Endothelial cell (in vitro differentiated cells): ENCODE measurements around the gene CCDC9. TPM values are rescaled to one million over a fixed set of nuclear protein-coding genes. Genes with fewer than 3 reads are reported as not detected.

Experiments
- DNase-seq: peaks from one replicate; pipeline ENCODE4 v3.0.0; 2021; ENCODE audit warnings: low spot score
- H3K27ac Mint-ChIP-seq: one replicate; pipeline ENCODE4 v1.8.0; 2021; ENCODE audit warnings: mixed read lengths, inconsistent platforms; ENCODE audit not compliant: unreplicated experiment
- H3K27me3 Mint-ChIP-seq: one replicate; pipeline ENCODE4 v1.8.0; 2021; ENCODE audit warnings: mild to moderate bottlenecking, moderate library complexity, mixed read lengths, inconsistent platforms; ENCODE audit not compliant: unreplicated experiment
- H3K36me3 Mint-ChIP-seq: one replicate; pipeline ENCODE4 v1.8.0; 2021; ENCODE audit warnings: mild to moderate bottlenecking, low read depth, mixed read lengths, inconsistent platforms; ENCODE audit not compliant: unreplicated experiment
- H3K4me1 Mint-ChIP-seq: one replicate; pipeline ENCODE4 v1.8.0; 2021; ENCODE audit warnings: mild to moderate bottlenecking, mixed read lengths, inconsistent platforms; ENCODE audit not compliant: unreplicated experiment
- H3K4me3 Mint-ChIP-seq: one replicate; pipeline ENCODE4 v1.8.0; 2021; ENCODE audit warnings: mild to moderate bottlenecking, mixed read lengths, inconsistent platforms; ENCODE audit not compliant: unreplicated experiment
- H3K9me3 Mint-ChIP-seq: one replicate; pipeline ENCODE4 v1.8.0; 2021; ENCODE audit warnings: mixed read lengths, inconsistent platforms; ENCODE audit not compliant: unreplicated experiment
- total RNA-seq: library from RNA; stranded (reverse); fragmentation: NEBNext Ultra II Directional; extraction: Animal tissue kit (Norgen Biotek cat#: 25700); gene quantifications from one replicate; pipeline ENCODE4 v1.2.1, GENCODE V29; 2021; ENCODE audit not compliant: unreplicated experiment
- TF ChIP-seq, protein P1 (sequence below): fragments of 200-600 bp; sonication (generic); IDR thresholded peaks from one replicate; pipeline ENCODE4 v1.5.0; 2021; ENCODE audit warnings: antibody characterized with exemption; ENCODE audit not compliant: unreplicated experiment

Gene CCDC9
- total RNA-seq, 1 donor from 2014 or later: 28.0 TPM

DNA sequence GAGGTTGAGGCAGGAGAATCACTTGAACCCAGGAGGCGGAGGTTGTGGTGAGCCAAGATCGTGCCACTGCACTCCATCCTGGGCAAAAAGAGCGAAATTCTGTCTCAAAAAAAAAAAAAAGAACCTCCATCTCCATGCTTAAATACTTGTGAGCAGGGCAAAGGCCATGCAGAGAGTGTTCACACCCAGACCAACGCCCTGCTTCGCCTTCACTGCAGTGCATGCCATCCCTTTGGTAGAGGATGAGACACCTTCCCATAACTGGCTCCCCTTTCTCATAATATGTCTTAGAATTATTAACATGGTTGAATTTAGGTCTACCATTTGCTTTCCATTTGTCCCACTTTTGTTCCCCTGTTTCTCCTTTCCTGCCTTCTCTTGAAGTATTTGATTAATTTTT lies 40.7 kb upstream of the CCDC9 start:
- DNase-seq: no peak
- Mint-ChIP-seq H3K9me3 (no peaks in the 10 kb centered on the region), H3K27me3 (peaks cover 4% of the 10 kb centered on the region), H3K4me3 (no peak overlapping the region), H3K36me3 (peaks cover 3% of the 10 kb centered on the region), H3K27ac (no peak overlapping the region), H3K4me1 (peaks cover 4% of the 10 kb centered on the region)
- TF ChIP-seq, protein P1, sequence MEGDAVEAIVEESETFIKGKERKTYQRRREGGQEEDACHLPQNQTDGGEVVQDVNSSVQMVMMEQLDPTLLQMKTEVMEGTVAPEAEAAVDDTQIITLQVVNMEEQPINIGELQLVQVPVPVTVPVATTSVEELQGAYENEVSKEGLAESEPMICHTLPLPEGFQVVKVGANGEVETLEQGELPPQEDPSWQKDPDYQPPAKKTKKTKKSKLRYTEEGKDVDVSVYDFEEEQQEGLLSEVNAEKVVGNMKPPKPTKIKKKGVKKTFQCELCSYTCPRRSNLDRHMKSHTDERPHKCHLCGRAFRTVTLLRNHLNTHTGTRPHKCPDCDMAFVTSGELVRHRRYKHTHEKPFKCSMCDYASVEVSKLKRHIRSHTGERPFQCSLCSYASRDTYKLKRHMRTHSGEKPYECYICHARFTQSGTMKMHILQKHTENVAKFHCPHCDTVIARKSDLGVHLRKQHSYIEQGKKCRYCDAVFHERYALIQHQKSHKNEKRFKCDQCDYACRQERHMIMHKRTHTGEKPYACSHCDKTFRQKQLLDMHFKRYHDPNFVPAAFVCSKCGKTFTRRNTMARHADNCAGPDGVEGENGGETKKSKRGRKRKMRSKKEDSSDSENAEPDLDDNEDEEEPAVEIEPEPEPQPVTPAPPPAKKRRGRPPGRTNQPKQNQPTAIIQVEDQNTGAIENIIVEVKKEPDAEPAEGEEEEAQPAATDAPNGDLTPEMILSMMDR: no peak

GRCh38 chr19:47221080-47221841 lies 35.1 kb upstream of the CCDC9 start:
- Mint-ChIP-seq H3K27me3 (peaks cover 6% of the 10 kb centered on the region), H3K4me1 (peaks cover 4% of the 10 kb centered on the region), H3K4me3 (no peak overlapping the region), H3K27ac (no peak overlapping the region), H3K9me3 (no peaks in the 10 kb centered on the region), H3K36me3 (peaks cover 5% of the 10 kb centered on the region)
- DNase-seq: no peak
- TF ChIP-seq, protein P1: no peak

DNA sequence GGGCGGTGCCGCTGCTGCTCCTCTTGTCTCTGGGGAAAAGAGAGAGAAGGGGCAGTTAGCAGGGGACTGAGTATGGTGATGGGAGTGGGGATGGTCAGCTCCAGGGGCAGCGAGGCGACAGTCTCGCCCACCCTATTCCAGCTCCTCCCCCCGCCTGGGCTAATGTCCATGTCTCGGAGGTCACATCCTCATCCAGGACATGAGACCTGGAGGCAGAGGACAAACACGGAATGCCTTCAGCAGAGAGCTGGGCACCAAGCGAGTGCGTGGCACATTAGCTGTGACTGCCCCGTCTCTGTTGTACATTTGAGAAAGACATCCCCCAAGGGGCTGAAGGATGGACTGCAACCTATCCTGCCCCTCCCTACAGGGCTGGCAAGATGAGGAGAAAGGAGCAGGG lies 34.4 kb upstream of the CCDC9 start:
- Mint-ChIP-seq H3K27ac (peak overlapping the region; percentile 61), H3K4me1 (peaks cover 4% of the 10 kb centered on the region), H3K9me3 (no peaks in the 10 kb centered on the region), H3K27me3 (peaks cover 7% of the 10 kb centered on the region), H3K36me3 (peaks cover 5% of the 10 kb centered on the region), H3K4me3 (no peak overlapping the region)
- no peak for DNase-seq
- TF ChIP-seq, protein P1: no peak

GRCh38 chr19:47225746-47226425 lies 30.4 kb upstream of the CCDC9 start:
- Mint-ChIP-seq H3K4me1 (peaks cover 4% of the 10 kb centered on the region), H3K36me3 (peaks cover 5% of the 10 kb centered on the region)

More at GRCh38 chr19:47225746-47226425, 30.4 kb upstream of the CCDC9 start:
- TF ChIP-seq, protein P1: peak; percentile 48
- Mint-ChIP-seq H3K27me3 (peaks cover 7% of the 10 kb centered on the region), H3K27ac (peak overlapping the region; percentile 87), H3K4me3 (peak overlapping the region; percentile 79), H3K9me3 (no peaks in the 10 kb centered on the region)
- peak; percentile 89 for DNase-seq
